ENCODE data around the gene MRPL23.

Gene MRPL23

DNA sequence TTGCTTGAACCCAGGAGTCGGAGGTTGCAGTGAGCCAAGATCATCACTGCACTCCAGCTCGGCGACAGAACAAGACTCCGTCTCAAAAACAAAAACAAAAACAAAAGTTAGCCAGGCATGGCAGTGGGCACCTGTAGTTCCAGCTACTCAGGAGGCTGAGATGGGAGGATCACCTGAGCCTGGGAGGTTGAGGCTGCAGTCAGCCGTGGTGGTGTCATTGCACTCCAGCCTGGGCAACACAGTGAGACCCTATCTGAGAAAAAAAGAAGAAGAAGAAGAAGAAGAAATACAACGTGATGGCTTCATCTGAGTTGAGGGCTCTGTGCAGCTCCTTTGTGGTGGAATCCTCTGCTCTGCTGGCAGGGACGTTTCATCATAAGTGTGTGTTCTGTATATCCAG is 37.6 kb upstream of the MRPL23 start:
- TF ChIP-seq SIN3A (IDR thresholded peaks at IDR 0.05; ENCODE audit: borderline replicate concordance, insufficient read depth, low read length) (no peak), POLR2AphosphoS5 (IDR thresholded peaks at IDR 0.05; ENCODE audit: low read depth, low read length) (no peak), TAF1 (IDR thresholded peaks at IDR 0.05; ENCODE audit: borderline replicate concordance, insufficient read depth, low read length) (no peak)
- TF ChIP-seq, protein P1, sequence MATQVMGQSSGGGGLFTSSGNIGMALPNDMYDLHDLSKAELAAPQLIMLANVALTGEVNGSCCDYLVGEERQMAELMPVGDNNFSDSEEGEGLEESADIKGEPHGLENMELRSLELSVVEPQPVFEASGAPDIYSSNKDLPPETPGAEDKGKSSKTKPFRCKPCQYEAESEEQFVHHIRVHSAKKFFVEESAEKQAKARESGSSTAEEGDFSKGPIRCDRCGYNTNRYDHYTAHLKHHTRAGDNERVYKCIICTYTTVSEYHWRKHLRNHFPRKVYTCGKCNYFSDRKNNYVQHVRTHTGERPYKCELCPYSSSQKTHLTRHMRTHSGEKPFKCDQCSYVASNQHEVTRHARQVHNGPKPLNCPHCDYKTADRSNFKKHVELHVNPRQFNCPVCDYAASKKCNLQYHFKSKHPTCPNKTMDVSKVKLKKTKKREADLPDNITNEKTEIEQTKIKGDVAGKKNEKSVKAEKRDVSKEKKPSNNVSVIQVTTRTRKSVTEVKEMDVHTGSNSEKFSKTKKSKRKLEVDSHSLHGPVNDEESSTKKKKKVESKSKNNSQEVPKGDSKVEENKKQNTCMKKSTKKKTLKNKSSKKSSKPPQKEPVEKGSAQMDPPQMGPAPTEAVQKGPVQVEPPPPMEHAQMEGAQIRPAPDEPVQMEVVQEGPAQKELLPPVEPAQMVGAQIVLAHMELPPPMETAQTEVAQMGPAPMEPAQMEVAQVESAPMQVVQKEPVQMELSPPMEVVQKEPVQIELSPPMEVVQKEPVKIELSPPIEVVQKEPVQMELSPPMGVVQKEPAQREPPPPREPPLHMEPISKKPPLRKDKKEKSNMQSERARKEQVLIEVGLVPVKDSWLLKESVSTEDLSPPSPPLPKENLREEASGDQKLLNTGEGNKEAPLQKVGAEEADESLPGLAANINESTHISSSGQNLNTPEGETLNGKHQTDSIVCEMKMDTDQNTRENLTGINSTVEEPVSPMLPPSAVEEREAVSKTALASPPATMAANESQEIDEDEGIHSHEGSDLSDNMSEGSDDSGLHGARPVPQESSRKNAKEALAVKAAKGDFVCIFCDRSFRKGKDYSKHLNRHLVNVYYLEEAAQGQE (IDR thresholded peaks at IDR 0.05; ENCODE audit: insufficient read depth in 1 of 2, low read depth in 2 of 2, low read length in 2 of 2) = no peak

DNA sequence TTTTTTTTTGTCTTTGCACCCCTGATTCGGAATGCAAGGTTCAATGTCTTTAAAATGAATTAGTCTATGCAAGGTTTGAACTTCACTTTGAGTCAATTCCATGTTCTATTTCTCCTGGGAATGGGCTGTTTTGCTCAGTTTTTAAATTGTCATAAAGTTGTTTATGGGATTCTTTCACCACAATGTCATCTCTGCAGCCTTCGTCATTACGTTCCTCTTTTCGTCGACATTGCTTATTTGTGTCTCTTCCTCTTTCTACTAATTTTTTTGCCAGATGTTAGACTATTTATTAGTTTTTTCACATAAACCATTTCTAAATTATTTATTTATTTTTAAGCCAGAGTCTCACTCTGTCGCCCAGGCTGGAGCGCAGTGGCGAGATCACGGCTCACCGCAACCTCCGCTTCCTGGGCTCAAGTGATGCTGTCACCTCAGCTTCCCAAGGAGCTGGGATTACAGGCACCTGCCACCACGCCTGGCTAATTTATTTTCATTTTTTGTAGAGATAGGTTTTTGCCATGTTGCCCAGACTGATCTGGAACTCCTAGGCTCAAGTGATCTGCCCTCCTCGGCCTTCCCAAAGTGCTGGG is 34.7 kb upstream of the MRPL23 start:
- TF ChIP-seq TAF1 (IDR thresholded peaks at IDR 0.05; ENCODE audit: borderline replicate concordance, insufficient read depth, low read length) (no peak), FOXP2 (optimal IDR thresholded peaks at IDR 0.05; ENCODE audit: borderline replicate concordance, extremely low read depth, extremely low read length, insufficient read depth) (no peak), SIN3A (IDR thresholded peaks at IDR 0.05; ENCODE audit: borderline replicate concordance, insufficient read depth, low read length) (no peak), POLR2AphosphoS5 (IDR thresholded peaks at IDR 0.05; ENCODE audit: low read depth, low read length) (no peak)
- TF ChIP-seq, protein P1 (IDR thresholded peaks at IDR 0.05; ENCODE audit: insufficient read depth in 1 of 2, low read depth in 2 of 2, low read length in 2 of 2) = no peak

DNA sequence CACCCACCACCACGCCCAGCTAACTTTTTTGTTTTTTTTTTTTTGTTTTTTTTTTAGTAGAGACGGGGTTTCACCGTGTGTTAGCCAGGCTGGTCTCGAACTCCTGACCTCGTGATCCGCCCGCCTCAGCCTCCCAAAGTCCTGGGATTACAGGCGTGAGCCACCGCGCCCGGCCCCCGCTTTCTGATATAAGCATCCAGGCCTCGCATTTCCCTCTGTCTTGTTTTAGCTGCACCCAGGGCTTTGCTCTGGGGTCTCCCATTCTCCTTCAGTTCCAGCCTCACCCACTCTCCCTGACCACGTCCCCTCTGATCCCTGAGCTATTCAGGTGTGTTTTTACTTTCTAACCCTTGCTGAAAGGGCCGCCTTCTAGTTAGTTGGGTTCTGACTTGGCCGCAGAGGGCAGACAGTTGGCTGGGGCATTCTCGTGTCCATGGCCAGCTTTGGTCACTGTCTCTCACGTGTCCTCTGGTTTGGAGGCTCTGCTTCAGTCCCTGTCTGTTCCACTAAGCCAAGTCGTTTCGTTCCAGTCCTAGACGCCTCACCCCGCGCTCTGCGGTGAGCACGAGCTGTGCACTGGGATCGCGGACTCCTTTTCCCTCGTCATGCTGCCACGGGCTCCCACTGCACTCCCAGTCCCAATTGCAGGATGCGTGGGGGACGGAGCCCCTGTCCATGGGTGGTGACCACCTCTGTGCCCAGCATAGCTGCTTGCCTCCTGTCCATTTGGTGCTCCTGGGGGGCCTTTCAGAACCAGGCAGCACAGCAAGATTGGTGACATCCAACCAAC is 33.7 kb upstream of the MRPL23 start:
- TF ChIP-seq, protein P1 (IDR thresholded peaks at IDR 0.05; ENCODE audit: insufficient read depth in 1 of 2, low read depth in 2 of 2, low read length in 2 of 2) = no peak

DNA sequence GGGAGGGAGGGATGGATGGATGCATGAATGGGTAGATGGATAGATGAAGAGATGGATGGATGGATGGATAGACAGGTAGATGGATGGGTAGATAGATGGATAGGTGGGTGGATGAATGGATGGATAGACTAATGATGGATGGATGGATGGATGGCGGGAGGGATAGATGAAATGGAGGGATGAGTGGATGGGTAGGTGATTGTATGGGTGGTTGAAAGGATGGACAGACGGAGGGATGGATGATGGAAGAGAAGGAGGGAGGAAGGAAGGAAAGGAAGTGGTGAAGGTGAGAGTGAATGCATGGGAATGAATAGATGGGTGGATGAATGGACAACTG is 31.4 kb upstream of the MRPL23 start:
- TF ChIP-seq SIN3A (IDR thresholded peaks at IDR 0.05; ENCODE audit: borderline replicate concordance, insufficient read depth, low read length) = no peak
- TF ChIP-seq, protein P1 (IDR thresholded peaks at IDR 0.05; ENCODE audit: insufficient read depth in 1 of 2, low read depth in 2 of 2, low read length in 2 of 2) = no peak
- TF ChIP-seq POLR2AphosphoS5 (IDR thresholded peaks at IDR 0.05; ENCODE audit: low read depth, low read length) = no peak
- TF ChIP-seq TAF1 (IDR thresholded peaks at IDR 0.05; ENCODE audit: borderline replicate concordance, insufficient read depth, low read length) = no peak
- no peak for TF ChIP-seq FOXP2 (optimal IDR thresholded peaks at IDR 0.05; ENCODE audit: borderline replicate concordance, extremely low read depth, extremely low read length, insufficient read depth)
